Liver (tissue), 9 donors: ENCODE results near the gene SEPTIN2. TPM values are rescaled to one million over a fixed set of nuclear protein-coding genes. Genes with fewer than 3 reads are reported as not detected.
"Not testable (repeated sequence)": the region's sequence is repeated elsewhere in the genome, so short reads cannot be mapped to it uniquely, and the experiment has no call there.

Experiments used
- DNase-seq: peaks from one replicate; pipeline ENCODE4 v3.0.0-alpha.2; 2017; ENCODE audit warnings: low spot score
- H3K27ac ChIP-seq, 2 donors: one replicate each; pipeline ENCODE4 v1.7.0; 2013; ENCODE audit warnings: inconsistent platforms in 2 of 2, low read length in 2 of 2, control low read depth in 1 of 2, low read depth in 1 of 2, mild to moderate bottlenecking in 1 of 2
- H3K27me3 ChIP-seq, 4 donors: one replicate each; pipeline versions ENCODE4 v1.6.1 to v1.7.0; 2013; ENCODE audit warnings: low read length in 3 of 4, inconsistent platforms in 1 of 4, mild to moderate bottlenecking in 1 of 4, moderate library complexity in 1 of 4; ENCODE audit not compliant: control insufficient read depth in 4 of 4, insufficient read depth in 4 of 4
- H3K36me3 ChIP-seq, 4 donors: one replicate each; pipeline versions ENCODE4 v1.6.1 to v1.7.0; 2013; ENCODE audit warnings: low read length in 3 of 4, mild to moderate bottlenecking in 3 of 4, low read depth in 1 of 4, moderate library complexity in 1 of 4; ENCODE audit not compliant: control insufficient read depth in 4 of 4, insufficient read depth in 3 of 4
- H3K4me1 ChIP-seq, 4 donors: one replicate each; pipeline versions ENCODE4 v1.6.1 to v1.7.0; 2013; ENCODE audit warnings: low read length in 3 of 4, mild to moderate bottlenecking in 3 of 4, moderate library complexity in 1 of 4; ENCODE audit not compliant: control insufficient read depth in 4 of 4, insufficient read depth in 4 of 4
- H3K4me3 ChIP-seq, 3 donors: one replicate each; pipeline versions ENCODE4 v1.6.1 to v1.7.0; 2013; ENCODE audit warnings: low read length in 3 of 3, control low read depth in 1 of 3, low read depth in 1 of 3, mild to moderate bottlenecking in 1 of 3
- H3K9ac ChIP-seq, 2 donors: one replicate each; pipeline ENCODE4 v1.7.0; 2013; ENCODE audit warnings: low read length in 2 of 2, mild to moderate bottlenecking in 2 of 2, moderate library complexity in 2 of 2, control low read depth in 1 of 2, low read depth in 1 of 2
- H3K9me3 ChIP-seq, 4 donors: one replicate each; pipeline versions ENCODE4 v1.6.1 to v1.7.0; 2013; ENCODE audit warnings: low read length in 3 of 4; ENCODE audit not compliant: control insufficient read depth in 4 of 4
- CTCF ChIP-seq: fragments of 150-350 bp; IDR thresholded peaks from 2 replicates; pipeline ENCODE4 v1.5.1; 2017; ENCODE audit warnings: improper control_type of control experiment, low read depth, low read length; ENCODE audit not compliant: missing input control
- EGR1 ChIP-seq, 2 donors: IDR thresholded peaks; 2 replicates each; pipeline ENCODE4 v1.6.1; 2016 to 2018; ENCODE audit warnings: antibody characterized with exemption in 2 of 2, low read depth in 2 of 2
- FOXA1 ChIP-seq: IDR thresholded peaks from 2 replicates; pipeline ENCODE4 v1.6.1; 2016; ENCODE audit warnings: antibody characterized with exemption
- GABPA ChIP-seq, 2 donors: IDR thresholded peaks in 1 of 2; conservative IDR thresholded peaks in 1 of 2; 2 replicates each; pipeline ENCODE4 v1.6.1; 2016; ENCODE audit warnings: antibody characterized with exemption in 2 of 2, mild to moderate bottlenecking in 1 of 2, moderate library complexity in 1 of 2
- HNF4A ChIP-seq, 2 donors: conservative IDR thresholded peaks; 2 replicates each; pipeline ENCODE4 v1.6.1; 2016; ENCODE audit warnings: antibody characterized with exemption in 2 of 2, mild to moderate bottlenecking in 2 of 2
- JUND ChIP-seq, 2 donors: IDR thresholded peaks; 2 replicates each; pipeline ENCODE4 v1.6.1; 2016; ENCODE audit warnings: antibody characterized with exemption in 2 of 2
- NR2F2 ChIP-seq: IDR thresholded peaks from 2 replicates; pipeline ENCODE4 v1.6.1; 2016; ENCODE audit warnings: antibody characterized with exemption
- RAD21 ChIP-seq, 2 donors: IDR thresholded peaks; 2 replicates each; pipeline ENCODE4 v1.6.1; 2016; ENCODE audit warnings: antibody characterized with exemption in 2 of 2, mild to moderate bottlenecking in 2 of 2
- REST ChIP-seq: IDR thresholded peaks from 2 replicates; pipeline ENCODE4 v1.6.1; 2016; ENCODE audit warnings: antibody characterized with exemption, mild to moderate bottlenecking
- SP1 ChIP-seq: IDR thresholded peaks from 2 replicates; pipeline ENCODE4 v1.6.1; 2018; ENCODE audit warnings: antibody characterized with exemption, mild to moderate bottlenecking
- TAF1 ChIP-seq: conservative IDR thresholded peaks from 2 replicates; pipeline ENCODE4 v1.6.1; 2016; ENCODE audit warnings: antibody characterized with exemption, mild to moderate bottlenecking
- YY1 ChIP-seq: IDR thresholded peaks from 2 replicates; pipeline ENCODE4 v1.6.1; 2016; ENCODE audit warnings: antibody characterized with exemption, mild to moderate bottlenecking
- ZBTB33 ChIP-seq: IDR thresholded peaks from 2 replicates; pipeline ENCODE4 v1.6.1; 2016; ENCODE audit warnings: antibody characterized with exemption
- whole genome bisulfite sequencing: extraction: QIAGEN DNeasy Blood & Tissue Kit; methylation state at CpG from one replicate; pipeline ENCODE4 v1.1.7; 2013; 5-methylcytosine and 5-hydroxymethylcytosine counted together
- polyA plus RNA-seq, 2 donors: library from polyadenylated mRNA; stranded (reverse) in 1 of 2; unstranded in 1 of 2; fragments of 200-250 nt in 1 of 2; fragments of >200 nt in 1 of 2; fragmentation: Nextera tagmentation in 1 of 2; extraction: Ambion mirVana in 1 of 2; gene quantifications; one replicate each; pipeline versions ENCODE4 v1.2.1 to v1.2.3, GENCODE V29; 2013 to 2015
- total RNA-seq, 2 donors: library from RNA; depleted of rRNA; stranded (reverse); fragments of >200 nt; gene quantifications; one replicate each; pipeline ENCODE4 v1.2.3, GENCODE V29; 2014
- TF ChIP-seq, protein P1 (sequence below): IDR thresholded peaks from 2 replicates; pipeline ENCODE4 v1.6.1; 2016; ENCODE audit warnings: antibody characterized with exemption
- TF ChIP-seq, protein P2 (sequence below): IDR thresholded peaks from 2 replicates; pipeline ENCODE4 v1.6.1; 2016; ENCODE audit warnings: antibody characterized with exemption
- donor health status: healthy.
- donor health status: healthy.
- donor health status: healthy.
- donor health status: healthy.
- donor health status: healthy.

Gene SEPTIN2
- total and polyA plus RNA-seq, 4 donors: 63.7 to 147 (median 96.9) TPM

GRCh38 chr2:241316825-241317224 is 1.1 kb downstream of the SEPTIN2 start:
- Histone ChIP-seq H3K27ac (peak overlapping the region; percentile 93 to 98), H3K4me1 (peaks cover 17 to 62% (median 58%) of the 10 kb centered on the region in 4 donors), H3K27me3 (no peaks in the 10 kb centered on the region), H3K9me3 (no peaks in the 10 kb centered on the region), H3K9ac (peak overlapping the region; percentile 81 to 90), H3K36me3 (no peaks in the 10 kb centered on the region), H3K4me3 (peak overlapping the region; percentile 88 to 95 (median 95))
- TF ChIP-seq HNF4A (conservative IDR thresholded peaks at IDR 0.05) (peak in 1 of 2 donors; percentile 25), ZBTB33 (no peak)
- WGBS: 9% methylated on average over 4 of the region's 4 CpGs
- no peak for DNase-seq

DNA sequence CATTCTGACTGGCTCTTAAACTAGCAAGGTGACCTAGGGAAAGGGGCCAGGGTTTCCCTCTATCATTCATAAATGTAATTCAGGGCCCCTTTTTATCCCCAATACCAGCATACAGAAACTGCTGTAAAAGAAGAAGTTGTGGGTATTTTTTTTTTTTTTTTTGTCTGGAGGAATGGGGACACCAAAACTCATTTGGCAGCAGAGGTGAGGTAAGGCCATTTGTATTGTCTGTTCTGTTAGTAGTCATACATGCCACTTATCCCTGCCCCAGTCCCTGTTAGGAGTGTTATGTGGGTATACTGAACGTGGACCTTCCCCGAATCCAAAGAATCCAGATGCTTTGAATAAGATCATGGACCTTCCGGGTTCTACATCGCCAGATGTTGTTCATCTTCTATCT is 1.7 kb downstream of the SEPTIN2 start:
- no peaks in the 10 kb centered on the region for H3K36me3 ChIP-seq
- no peaks in the 10 kb centered on the region for H3K9me3 ChIP-seq
- H3K4me3 ChIP-seq: peak overlapping the region in 2 of 3 donors; percentile 88 to 95
- TF ChIP-seq, protein P1, sequence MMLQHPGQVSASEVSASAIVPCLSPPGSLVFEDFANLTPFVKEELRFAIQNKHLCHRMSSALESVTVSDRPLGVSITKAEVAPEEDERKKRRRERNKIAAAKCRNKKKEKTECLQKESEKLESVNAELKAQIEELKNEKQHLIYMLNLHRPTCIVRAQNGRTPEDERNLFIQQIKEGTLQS: no peak
- TF ChIP-seq TAF1 (no peak), FOXA1 (no peak), YY1 (no peak), GABPA (IDR thresholded peaks at IDR 0.05 in 1 of 2, conservative IDR thresholded peaks at IDR 0.05 in 1 of 2) (no peak), RAD21 (IDR thresholded peaks at IDR 0.05) (no peak), REST (no peak), CTCF (no peak), EGR1 (IDR thresholded peaks at IDR 0.05; ENCODE audit: low read depth in 2 of 2) (no peak), NR2F2 (no peak), SP1 (no peak), JUND (IDR thresholded peaks at IDR 0.05) (no peak)
- TF ChIP-seq, protein P2, sequence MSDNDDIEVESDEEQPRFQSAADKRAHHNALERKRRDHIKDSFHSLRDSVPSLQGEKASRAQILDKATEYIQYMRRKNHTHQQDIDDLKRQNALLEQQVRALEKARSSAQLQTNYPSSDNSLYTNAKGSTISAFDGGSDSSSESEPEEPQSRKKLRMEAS: no peak
- 71% methylated on average over 4 of the region's 4 CpGs for WGBS
- no peak for DNase-seq
- H3K27ac ChIP-seq: peak overlapping the region in 1 of 2 donors; percentile 93
- H3K27me3 ChIP-seq: no peaks in the 10 kb centered on the region
- peak overlapping the region in 1 of 2 donors; percentile 6 for H3K9ac ChIP-seq
- peaks cover 17 to 60% (median 56%) of the 10 kb centered on the region in 4 donors for H3K4me1 ChIP-seq

GRCh38 chr2:241318830-241319229 is 3.1 kb downstream of the SEPTIN2 start:
- not testable (repeated sequence) for H3K27me3 ChIP-seq, H3K27ac ChIP-seq, H3K9ac ChIP-seq, H3K4me3 ChIP-seq, H3K36me3 ChIP-seq, H3K9me3 ChIP-seq, DNase-seq
- peaks cover 12 to 48% (median 46%) of the 10 kb centered on the region in 4 donors for H3K4me1 ChIP-seq
- 83% methylated on average over 6 of the region's 6 CpGs for WGBS
